Measurements from ENCODE around the gene NTSR1.

The NTSR1 gene

GRCh38 chr20:62766071-62766450 lies 57.4 kb downstream of the NTSR1 start:
- no peak for TF ChIP-seq CTCF (IDR thresholded peaks at IDR 0.05; ENCODE audit: extremely low read depth, missing control alignments)
- no peak for DNase-seq (ENCODE audit: low spot score)

- no peak for TF ChIP-seq CTCF (IDR thresholded peaks at IDR 0.05; ENCODE audit: extremely low read depth, missing control alignments)
- DNase-seq (ENCODE audit: low spot score): no peak
These were observed 58.1 kb downstream of the NTSR1 start for GRCh38 chr20:62766716-62767115.

GRCh38 chr20:62768234-62768546 lies 59.6 kb downstream of the NTSR1 start:
- TF ChIP-seq CTCF (IDR thresholded peaks at IDR 0.05; ENCODE audit: extremely low read depth, missing control alignments): no peak
- DNase-seq (ENCODE audit: low spot score): no peak

GRCh38 chr20:62768551-62769287 lies 60.1 kb downstream of the NTSR1 start:
- TF ChIP-seq CTCF (IDR thresholded peaks at IDR 0.05; ENCODE audit: extremely low read depth, missing control alignments): no peak
- no peak for DNase-seq (ENCODE audit: low spot score)

GRCh38 chr20:62769346-62770071 lies 60.9 kb downstream of the NTSR1 start:
- no peak for DNase-seq (ENCODE audit: low spot score)
- no peak for TF ChIP-seq CTCF (IDR thresholded peaks at IDR 0.05; ENCODE audit: extremely low read depth, missing control alignments)

- no peak for TF ChIP-seq CTCF (IDR thresholded peaks at IDR 0.05; ENCODE audit: extremely low read depth, missing control alignments)
- no peak for DNase-seq (ENCODE audit: low spot score)
These were observed 61.7 kb downstream of the NTSR1 start for GRCh38 chr20:62770111-62770910.

- no peak for DNase-seq (ENCODE audit: low spot score)
- TF ChIP-seq CTCF (IDR thresholded peaks at IDR 0.05; ENCODE audit: extremely low read depth, missing control alignments): no peak
These were observed 62.3 kb downstream of the NTSR1 start for GRCh38 chr20:62770916-62771315.

All from GM20000 (cell line).